DMS53 (cell line): ENCODE results near the gene EIF4B.

Experiments used
- DNase-seq: peaks from one replicate; lab custom pipeline; 2025; lab: John Stamatoyannopoulos, UW

EIF4B gene

DNA sequence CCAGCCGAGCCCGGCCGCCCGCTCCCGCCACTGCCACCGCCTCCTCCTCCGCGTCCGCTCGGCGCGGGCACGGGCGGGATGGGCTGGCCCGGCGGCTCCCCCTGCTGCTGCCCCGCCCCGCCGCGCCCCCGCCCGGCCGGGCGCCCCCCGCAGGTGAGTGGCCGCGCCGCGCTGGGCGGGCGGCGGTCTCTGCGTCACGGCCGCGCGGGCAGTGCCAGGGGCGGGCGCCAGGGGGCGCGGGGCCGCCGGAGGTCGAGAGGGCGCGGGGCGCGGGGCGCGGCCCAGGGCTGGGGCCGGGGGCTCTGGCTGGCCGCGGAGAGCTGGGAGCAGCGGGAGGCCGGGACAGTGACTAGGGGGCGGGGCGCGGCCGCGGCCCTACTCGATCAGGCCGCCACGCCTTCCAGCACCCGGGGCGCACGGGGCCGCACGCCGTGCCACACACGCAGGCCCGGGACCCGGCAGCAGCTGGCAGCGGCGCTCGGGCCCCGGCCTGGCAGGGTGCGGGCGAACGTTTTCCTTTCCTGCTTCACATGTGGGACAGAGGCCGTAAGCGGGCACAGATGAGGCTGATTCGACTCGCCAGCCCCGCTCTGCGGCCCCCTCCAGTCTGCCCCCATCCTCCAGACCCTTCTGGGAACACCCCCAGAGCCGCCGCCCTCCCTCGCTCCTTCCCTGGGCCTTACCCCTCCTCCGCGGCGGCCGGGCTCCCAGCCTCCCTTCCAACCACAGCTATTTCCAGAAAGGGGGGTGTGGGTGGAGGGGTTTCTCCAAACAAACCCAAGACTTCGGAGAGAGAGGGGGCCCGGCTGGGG is 41.2 kb downstream of the EIF4B start:
- peak; percentile 96 for DNase-seq

DNA sequence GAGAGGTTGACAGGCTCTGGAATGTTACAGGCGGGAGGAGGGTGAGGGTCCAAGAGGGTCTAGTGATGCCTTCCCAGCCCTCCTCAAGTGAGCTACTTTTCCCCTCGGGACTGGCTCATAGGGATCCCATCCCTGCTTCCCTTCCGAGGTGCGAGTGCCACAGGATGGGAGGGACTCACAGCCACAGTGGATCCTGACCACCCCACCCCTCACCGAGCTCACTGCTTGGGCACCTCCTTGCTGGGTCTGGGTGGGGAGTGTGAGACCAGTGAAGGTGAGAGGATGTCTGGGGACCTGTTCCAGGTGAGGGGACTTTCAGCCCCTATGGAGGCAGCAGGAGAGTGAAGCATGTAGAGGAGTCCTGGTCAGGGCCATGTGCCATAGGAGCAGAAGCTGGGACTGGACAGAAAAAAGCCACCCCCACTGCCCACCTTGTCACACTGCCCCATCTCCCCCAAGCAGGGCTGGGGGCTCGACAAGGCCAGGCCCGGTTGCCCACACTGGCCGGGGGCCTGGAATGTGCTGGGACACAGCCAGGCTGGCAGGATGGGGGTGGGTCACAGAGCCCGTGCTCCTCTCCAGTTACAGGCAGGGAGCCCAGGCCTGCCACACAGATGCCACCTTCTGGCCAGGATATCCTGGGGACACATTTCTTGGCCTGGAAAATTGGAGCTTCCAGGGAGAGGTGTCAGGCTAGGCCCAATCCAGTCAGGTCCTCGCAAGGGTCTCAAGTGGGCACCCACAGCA is 42.0 kb downstream of the EIF4B start:
- DNase-seq: peak; percentile 83

DNA sequence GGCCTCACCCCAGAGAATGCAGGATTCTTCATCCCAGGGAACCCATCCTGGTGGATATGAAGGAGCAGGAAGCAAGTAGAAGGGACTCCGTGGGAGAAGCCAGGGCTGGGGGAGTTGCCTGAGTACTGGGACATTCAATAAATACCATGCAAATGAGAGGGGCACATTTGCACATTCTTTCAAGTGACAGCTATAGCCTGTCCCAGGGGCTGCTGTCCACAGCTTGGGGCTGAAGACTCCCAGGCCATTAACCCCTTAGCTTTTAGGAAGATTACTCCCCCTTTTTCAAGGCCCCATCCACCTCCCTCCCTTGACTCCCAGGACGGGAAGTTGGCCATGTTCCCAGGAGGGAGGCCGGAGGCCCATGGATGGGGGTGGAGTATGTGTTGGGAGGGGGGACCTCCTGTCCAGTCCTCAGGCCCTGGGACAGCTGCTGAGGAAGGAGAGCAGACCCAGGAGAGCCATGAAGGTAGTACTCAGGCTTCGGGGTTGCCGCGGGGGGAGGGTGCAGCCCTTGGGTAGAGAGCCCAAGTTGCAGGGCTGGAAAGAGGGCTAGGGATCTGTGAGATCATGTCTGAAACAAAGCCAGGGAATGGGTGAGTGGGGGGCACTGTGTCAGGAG is 42.6 kb downstream of the EIF4B start:
- DNase-seq: peak; percentile 61

DNA sequence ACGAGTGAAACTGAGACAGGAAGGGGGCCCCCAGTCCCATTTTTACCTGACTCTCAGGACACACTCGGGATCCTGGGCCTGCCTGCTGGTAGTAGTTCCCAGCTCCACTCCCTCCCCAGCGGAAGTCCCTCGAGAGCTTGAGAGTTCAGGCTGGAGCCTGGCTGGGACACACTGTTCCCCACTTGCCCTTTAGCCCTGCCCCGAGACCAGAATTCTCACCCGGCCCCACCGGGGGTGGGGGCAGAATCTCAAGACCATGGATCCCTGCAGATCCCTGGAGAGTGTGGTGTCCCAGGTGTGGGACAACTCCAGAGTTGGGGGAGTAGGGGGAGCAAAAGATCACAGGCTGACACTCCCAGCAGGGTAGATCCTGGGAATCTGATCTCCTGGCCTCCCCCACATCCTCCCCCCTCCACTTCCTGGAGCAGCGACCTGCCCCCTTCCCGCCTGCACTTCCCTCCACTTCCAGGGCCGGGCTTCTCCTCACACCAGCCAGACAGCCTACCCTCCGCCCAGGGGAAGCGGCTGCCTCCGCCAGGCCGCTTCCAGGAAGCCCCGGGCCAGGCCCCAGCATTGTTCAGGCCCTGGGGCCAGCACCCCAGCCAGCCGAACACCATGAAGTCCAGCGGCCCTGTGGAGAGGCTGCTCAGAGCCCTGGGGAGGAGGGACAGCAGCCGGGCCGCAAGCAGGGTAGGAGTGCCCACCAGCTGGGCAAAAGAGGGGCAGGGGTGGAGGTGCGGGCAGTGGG is 43.5 kb downstream of the EIF4B start, which contains the start of gene TNS2:
TNS2 (plus strand) TSS at position 495 of the 748 bp plus-strand sequence; CDS start at position 616, 121 bp downstream.
- peak; percentile 73 for DNase-seq

DNA sequence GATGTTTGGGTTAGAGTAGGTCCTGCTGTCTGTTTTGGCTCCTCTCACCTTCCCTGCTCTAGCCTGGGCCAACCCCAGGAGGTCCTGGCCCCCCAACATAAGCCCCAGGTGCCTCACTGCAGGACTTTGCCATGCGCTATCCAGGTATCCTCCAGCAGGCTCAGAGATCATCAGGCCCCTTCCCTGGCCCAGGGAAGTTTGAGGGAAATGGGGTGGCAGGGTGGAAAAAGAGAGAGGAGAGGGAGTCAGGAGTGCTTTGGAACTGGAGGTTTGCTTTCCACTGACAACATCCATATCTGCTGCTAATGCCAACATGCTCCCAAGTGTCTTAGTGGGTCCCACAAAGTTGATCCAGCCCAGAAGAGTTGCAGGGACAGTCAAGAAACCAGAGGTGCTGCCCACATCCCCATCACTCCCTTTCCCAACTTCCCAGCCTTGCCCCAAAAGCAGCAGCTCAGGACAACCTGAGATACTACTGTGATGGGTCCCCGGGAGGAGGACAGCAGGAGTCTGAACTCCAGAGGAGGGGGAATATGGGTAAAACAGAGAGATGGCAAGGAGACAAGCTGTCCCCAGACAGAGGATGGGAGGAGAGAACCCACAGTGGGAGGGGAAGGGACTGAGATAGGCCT is 44.3 kb downstream of the EIF4B start:
- DNase-seq: no peak

DNA sequence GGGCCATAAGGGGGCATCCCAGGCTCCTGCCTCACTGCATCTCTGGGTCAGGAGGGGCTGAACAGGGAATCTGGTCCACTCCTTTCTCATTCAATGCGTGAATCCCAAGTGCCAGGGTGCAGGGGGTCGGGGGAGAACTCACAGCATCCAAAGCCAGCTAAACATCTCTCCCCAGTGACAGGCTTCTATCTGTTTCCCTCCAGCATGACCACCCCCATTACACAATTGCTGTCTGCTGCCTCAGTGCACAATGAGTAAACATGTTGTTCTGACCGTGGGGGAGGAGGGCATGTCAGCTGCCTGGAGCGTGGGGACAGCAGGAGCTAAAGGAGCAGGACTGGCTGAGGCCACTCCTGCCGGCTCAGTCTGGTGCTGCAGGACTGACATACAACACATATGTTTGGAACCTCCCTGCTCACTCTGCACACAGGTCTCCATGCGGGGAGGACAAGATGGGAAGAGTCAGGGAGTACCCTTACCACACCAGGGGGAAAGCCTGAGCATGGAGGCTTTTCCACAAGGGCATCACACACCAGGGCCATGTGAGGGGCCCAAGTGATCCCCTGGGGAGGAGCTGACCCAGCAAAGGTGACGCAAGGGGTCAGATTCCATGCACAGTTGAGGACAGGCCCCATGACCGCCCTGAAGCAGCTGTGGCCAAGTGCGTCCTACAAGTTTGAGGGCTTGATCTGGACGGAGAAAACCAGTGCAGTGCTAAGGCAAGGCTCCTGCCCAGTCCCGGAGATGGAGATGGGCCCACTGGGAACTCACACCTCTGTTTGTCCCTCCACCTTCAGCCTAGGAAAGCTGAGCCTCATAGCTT is 45.0 kb downstream of the EIF4B start:
- peak; percentile 61 for DNase-seq

DNA sequence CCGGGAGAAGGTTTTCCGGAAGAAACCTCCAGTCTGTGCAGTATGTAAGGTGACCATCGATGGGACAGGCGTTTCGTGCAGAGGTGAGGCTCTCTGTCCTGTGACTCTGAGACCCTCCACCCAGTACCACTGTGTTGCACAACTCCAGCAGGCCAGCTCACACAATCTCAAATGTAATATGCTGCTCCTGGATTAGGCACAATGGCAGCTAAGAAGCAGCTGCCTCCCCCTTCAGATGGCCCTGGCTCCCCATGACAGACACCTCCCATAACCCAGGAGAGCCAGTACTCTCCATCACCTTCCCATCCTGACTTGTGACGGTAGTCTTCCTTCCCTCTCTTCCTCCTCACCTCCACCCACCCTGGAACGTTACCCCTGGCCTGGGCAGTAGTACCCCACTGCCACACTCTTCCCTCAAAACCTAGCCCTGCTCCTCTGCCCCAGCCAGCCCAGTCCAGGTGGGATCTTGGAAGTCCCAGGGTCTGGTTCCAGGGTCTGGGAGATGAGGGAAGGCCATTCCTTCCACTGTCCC is 45.7 kb downstream of the EIF4B start:
- DNase-seq: no peak

DNA sequence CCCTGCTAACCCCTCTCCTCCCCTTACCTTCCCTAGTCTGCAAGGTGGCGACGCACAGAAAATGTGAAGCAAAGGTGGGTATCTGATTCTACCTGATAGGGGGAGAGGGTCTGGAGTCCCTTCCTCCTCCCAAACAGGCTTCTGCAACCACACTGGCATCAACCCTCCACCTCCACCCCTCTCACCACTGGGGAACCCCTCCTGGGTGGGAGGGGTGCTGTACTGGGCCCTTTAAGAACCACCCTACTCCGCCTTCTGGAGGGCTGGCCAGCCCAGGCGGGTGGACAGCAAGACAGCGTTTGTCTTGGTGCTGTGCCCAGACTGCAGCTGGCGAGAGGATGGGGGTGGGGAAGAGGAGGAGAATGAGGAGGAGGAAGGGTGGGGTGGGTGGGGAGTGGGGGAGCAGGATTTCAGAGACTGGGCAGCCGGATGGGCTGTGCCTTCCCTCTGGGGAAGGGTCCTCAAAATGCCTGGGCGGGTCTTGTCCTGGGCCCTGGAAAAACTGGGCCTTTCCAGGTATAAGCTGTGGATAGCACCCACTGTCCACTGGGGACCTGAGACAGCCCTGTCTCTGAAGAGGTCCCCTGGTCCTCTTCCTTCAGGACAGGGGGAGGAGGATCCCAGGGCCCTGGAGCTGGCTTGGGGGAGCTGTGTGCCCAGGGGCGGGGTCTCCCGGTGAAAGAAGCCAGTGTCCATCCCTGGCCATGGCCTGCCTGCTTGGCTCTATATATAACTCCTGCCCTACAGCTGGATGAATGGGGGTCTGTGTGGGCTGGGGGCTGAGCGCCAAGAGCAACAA is 46.4 kb downstream of the EIF4B start:
- peak; percentile 64 for DNase-seq

DNA sequence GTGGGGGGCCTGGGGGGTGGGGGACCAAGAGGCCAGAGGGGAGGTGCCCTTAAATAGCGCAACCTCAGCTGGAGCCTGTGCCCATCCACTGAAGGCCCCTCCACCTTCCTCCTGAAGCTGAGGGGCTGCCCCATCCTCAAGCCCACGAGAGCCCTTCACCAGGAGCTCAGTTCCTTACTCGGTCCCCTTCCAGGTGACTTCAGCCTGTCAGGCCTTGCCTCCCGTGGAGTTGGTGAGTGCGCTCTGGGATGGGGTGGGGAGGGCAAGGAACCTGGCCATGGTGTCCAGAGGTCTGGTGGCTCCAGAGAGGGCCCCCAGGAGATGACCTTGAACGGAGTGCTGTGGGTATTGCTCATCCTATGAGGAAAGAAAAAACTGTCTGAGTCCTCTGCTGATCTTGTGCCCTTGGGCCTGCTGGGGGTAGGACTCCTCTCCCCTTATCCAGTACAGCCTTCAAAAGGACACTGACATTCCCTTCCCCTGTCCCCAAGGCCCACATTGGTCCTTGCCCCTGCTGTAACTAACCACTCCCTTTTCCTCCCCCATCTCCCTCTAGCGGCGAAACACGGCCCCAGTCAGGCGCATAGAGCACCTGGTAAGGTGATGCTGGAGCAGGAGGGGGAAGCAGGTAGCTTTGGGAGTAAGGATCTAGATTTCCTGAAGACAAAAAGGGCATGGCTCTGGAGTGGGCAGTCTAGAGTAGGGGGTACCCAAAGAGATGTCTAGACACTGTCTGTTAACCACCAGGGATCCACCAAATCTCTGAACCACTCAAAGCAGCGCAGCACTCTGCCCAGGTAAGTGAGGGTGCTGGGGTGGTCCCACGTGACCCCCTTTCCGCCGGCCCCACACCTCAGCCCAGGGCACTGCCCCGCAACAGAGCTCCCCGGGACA is 47.2 kb downstream of the EIF4B start:
- DNase-seq: peak; percentile 95

DNA sequence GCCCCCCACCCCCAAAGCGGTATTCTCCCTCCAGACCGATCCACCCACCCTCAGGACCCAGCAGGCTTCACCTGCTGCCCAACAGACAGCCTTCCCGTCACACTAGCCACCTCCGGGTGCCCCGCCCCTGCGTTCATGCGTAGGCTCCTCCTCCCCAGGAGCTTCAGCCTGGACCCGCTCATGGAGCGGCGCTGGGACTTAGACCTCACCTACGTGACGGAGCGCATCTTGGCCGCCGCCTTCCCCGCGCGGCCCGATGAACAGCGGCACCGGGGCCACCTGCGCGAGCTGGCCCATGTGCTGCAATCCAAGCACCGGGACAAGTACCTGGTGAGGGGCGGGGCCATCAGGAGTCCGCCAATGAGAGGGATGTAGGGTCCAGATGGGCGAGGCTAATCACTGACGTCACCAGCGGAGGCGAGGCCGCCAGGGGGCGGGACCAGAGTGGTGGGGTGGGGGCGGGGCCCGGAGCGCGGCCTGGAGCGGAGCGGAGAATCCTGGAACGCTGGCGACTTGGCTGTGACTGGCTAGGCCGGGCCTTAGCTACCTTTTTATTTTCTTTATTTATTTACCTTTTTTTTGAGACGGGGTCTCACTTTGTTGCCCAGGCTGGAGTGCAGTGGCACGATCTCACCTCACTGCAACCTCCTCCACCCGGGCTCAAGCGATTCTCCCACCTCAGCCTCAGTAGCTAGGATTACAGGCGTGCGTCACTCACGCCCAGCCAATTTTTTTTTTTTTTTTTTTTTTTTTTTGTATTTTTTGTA is 48.0 kb downstream of the EIF4B start:
- DNase-seq: peak; percentile 99

DNA sequence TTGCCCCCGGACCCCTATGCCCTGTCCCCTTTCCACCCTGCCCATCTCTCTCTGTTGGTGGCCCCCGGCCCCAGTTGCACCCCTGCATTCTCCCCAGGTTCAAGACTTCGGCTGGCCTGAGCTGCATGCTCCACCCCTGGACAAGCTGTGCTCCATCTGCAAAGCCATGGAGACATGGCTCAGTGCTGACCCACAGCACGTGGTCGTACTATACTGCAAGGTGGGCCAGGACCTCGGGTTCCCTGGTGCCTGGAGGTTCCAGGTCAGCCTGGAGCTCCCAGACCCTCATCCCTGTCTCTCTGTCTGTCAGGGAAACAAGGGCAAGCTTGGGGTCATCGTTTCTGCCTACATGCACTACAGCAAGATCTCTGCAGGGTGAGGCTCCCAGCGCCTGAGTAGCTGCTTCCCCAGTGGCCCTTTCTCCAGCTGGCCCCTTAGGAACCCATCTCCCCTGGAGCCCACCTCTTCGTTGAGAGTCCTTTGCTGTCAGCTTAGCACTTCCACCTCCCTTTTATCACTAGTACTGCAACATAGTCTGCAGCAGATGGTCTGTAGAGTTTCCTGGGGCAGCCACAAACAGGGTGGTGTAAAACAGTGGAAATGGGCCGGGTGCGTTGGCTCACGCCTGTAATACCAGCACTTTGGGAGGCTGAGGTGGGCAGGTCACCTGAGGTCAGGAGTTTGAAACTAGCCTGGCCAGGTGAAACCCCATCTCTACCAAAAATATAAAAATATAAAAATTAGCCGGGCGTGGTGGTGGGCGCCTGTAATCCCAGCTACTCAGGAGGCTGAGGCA is 49.4 kb downstream of the EIF4B start:
- DNase-seq: no peak

DNA sequence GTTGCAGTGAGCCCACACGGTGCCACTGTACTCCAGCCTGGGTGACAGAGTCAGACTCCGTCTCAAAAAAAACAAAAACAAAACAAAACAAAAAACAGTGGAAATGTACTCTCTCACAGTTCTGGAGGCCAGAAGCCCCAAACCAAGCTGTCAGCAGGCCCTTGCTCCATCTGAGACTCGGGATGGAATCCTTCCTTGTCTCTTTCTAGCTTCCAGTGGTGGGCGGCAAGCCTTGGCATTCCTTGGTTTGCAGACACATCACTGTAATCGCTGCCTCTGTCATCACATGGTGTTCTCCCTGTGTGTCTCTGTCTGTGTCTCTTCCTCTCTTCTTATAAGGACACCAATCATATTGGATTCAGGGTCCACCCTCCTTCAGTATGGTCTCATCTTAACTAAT is 50.0 kb downstream of the EIF4B start:
- no peak for DNase-seq

DNA sequence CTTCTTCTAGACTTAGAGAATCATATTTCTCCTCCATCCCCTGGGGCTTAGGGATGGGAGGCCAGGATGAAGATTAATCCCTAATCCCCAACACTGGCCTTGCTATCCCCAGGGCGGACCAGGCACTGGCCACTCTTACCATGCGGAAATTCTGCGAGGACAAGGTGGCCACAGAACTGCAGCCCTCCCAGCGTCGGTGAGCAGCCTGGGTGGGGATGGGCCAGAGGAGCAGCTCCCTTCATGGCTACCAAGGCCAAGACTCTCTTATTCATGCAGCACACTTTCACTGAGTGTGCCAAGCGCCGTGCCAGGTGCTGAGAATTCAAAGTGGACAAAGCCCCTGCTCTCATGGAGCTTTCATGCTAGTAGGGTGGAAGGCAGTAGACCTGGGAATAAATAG is 50.6 kb downstream of the EIF4B start:
- DNase-seq: no peak

DNA sequence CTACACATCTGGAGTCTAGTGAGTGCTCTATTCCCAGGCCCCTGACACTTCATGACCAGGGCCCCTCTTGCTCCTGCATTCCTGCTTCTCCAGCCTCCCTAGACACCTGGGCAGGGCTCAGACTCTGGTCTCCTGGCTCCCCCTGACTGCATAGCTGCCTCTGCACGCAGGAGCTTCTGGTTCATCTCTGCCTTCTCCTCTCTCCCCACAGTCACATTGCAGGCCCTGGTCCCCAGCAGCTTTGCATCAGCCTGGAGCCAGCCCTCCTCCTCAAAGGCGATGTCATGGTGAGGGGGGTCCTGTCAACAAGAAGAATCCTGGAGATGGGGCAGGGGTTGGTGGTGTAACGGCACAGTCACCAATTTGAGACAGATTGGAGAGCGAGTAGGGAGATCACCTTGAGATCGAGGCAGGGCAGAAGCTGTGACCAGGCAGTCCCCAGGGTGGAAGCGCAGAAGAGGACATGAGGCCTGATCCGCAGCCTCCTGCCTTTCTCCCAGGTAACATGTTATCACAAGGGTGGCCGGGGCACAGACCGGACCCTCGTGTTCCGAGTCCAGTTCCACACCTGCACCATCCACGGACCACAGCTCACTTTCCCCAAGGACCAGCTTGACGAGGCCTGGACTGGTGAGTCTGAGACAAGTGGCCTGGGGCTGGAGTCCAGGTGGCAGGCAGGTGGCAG is 51.7 kb downstream of the EIF4B start:
- DNase-seq: peak; percentile 73

DNA sequence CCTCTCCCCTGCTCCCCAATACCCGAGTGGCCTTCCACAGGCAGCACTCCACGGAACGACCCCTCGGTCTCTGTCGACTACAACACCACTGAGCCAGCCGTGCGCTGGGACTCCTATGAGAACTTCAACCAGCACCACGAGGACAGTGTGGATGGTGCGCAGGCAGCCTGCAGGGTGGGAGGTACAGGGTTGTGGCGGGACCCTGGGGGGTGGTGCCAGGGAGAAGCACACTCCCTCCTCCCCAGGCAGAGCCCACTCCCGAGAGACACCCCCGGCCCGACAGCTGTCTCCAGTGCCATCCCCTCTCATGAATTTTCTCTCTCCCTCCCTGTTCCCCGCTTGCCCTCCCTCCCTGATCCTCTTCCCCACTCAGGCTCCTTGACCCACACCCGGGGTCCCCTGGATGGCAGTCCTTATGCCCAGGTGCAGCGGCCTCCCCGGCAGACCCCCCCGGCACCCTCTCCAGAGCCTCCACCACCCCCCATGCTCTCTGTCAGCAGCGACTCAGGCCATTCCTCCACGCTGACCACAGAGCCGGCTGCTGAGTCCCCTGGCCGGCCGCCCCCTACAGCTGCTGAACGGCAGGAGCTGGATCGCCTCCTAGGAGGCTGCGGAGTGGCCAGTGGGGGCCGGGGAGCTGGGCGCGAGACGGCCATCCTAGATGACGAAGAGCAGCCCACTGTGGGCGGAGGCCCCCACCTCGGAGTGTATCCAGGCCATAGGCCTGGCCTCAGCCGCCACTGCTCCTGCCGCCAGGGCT is 52.6 kb downstream of the EIF4B start:
- DNase-seq: no peak
